Measurements from ENCODE around the gene CDK2AP2. TPM values are rescaled to one million over a fixed set of nuclear protein-coding genes. Genes with fewer than 3 reads are reported as not detected.
A peak's percentile ranks its signal among the peaks of the same experiment; 100 is the strongest.

CDK2AP2 gene
- total and polyA plus RNA-seq, 9 of the 15 experiments (the other 6 are each of a cell fraction or from before 2014, with no cell fraction given): 4.4 to 47.4 (median 21.7) TPM

- TF ChIP-seq MLLT1 (IDR thresholded peaks at IDR 0.05): no peak
- no peak for TF ChIP-seq BACH1 (tag; IDR thresholded peaks at IDR 0.05)
- TF ChIP-seq MNT (conservative IDR thresholded peaks at IDR 0.05): peak in 1 of 2 experiments; percentile 45; a peak in 1 of 4 replicates
- peak; percentile 99 for TF ChIP-seq PKNOX1 (IDR thresholded peaks at IDR 0.05)
- no peak for TF ChIP-seq ZNF253 (CRISPR knock-in tag; conservative IDR thresholded peaks at IDR 0.05)
- no peak for TF ChIP-seq MYNN (IDR thresholded peaks at IDR 0.05)
- no peak for TF ChIP-seq MYNN (CRISPR knock-in tag; IDR thresholded peaks at IDR 0.05)
- no peak for TF ChIP-seq TCF15 (CRISPR knock-in tag; IDR thresholded peaks at IDR 0.05)
- no peak for TF ChIP-seq STAT5B (CRISPR knock-in tag; IDR thresholded peaks at IDR 0.05)
- peak; percentile 97 for TF ChIP-seq ZBTB33 (CRISPR knock-in tag; IDR thresholded peaks at IDR 0.05)
- TF ChIP-seq DEAF1 (CRISPR knock-in tag; IDR thresholded peaks at IDR 0.05): peak; percentile 100
- no peak for TF ChIP-seq NUFIP1 (IDR thresholded peaks at IDR 0.05; ENCODE audit: partially characterized antibody)
- TF ChIP-seq TBL1XR1 (IDR thresholded peaks at IDR 0.05; ENCODE audit: low read length in 2 of 2): peak; percentile 26 to 43; a peak in 1 of 4 replicates
- TF ChIP-seq MAFG (tag; conservative IDR thresholded peaks at IDR 0.05): no peak
- TF ChIP-seq ESRRB (CRISPR knock-in tag; IDR thresholded peaks at IDR 0.05; ENCODE audit: borderline replicate concordance): no peak
- no peak for TF ChIP-seq RFX5 (IDR thresholded peaks at IDR 0.05; ENCODE audit: low read depth, low read length)
- no peak for TF ChIP-seq DDX20 (tag; IDR thresholded peaks at IDR 0.05; ENCODE audit: low read depth)
These were observed 24.8 kb downstream of the CDK2AP2 start, which contains the start of gene AIP (continued) for GRCh38 chr11:67482827-67483798.
